Neural crest cell (in vitro differentiated cells): ENCODE measurements around the gene MTFR1L. TPM values are rescaled to one million over a fixed set of nuclear protein-coding genes. Genes with fewer than 3 reads are reported as not detected.
A peak's percentile ranks its signal among the peaks of the same experiment; 100 is the strongest.
"Not testable (repeated sequence)": the region's sequence is repeated elsewhere in the genome, so short reads cannot be mapped to it uniquely, and the experiment has no call there.

ENCODE experiments used
- DNase-seq: peaks from one replicate; pipeline ENCODE4 v3.0.0; 2021; ENCODE audit warnings: low read depth, mixed read lengths, low spot score
- H3K27ac Mint-ChIP-seq: one replicate; pipeline ENCODE4 v1.8.0; 2021; ENCODE audit warnings: mild to moderate bottlenecking, mixed read lengths; ENCODE audit not compliant: unreplicated experiment
- H3K27me3 Mint-ChIP-seq: 2 replicates; pipeline ENCODE4 v1.8.0; 2021; ENCODE audit warnings: low read depth, mild to moderate bottlenecking, mixed read lengths
- H3K36me3 Mint-ChIP-seq: 2 replicates; pipeline ENCODE4 v1.8.0; 2021; ENCODE audit warnings: low read depth, mild to moderate bottlenecking, mixed read lengths
- H3K4me1 Mint-ChIP-seq: 2 replicates; pipeline ENCODE4 v1.8.0; 2021; ENCODE audit warnings: mixed read lengths
- H3K4me3 Mint-ChIP-seq: one replicate; pipeline ENCODE4 v1.8.0; 2021; ENCODE audit warnings: mild to moderate bottlenecking, mixed read lengths
- H3K9me3 Mint-ChIP-seq: 2 replicates; pipeline ENCODE4 v1.8.0; 2021; ENCODE audit warnings: mixed read lengths
- CTCF ChIP-seq: fragments of 200-600 bp; sonication (generic); conservative IDR thresholded peaks from 2 replicates; pipeline ENCODE4 v1.5.0; 2021; ENCODE audit warnings: antibody characterized with exemption, mild to moderate bottlenecking
- total RNA-seq: library from RNA; stranded (reverse); gene quantifications from 2 replicates; pipeline ENCODE4 v1.2.1, GENCODE V29; 2021

The MTFR1L gene
- total RNA-seq, 1 donor from 2014 or later: 68.6 TPM

- DNase-seq: no peak
- Mint-ChIP-seq H3K27me3 (no peaks in the 10 kb centered on the region), H3K4me3 (no peak overlapping the region), H3K27ac (no peak overlapping the region), H3K36me3 (peaks cover 6% of the 10 kb centered on the region), H3K9me3 (no peaks in the 10 kb centered on the region), H3K4me1 (no peaks in the 10 kb centered on the region)
- TF ChIP-seq CTCF: no peak
These were observed 15.1 kb downstream of the MTFR1L start for GRCh38 chr1:25834894-25835293.

GRCh38 chr1:25836695-25837094 is 16.9 kb downstream of the MTFR1L start:
- Mint-ChIP-seq H3K4me3 (no peak overlapping the region), H3K4me1 (no peaks in the 10 kb centered on the region), H3K36me3 (peaks cover 4% of the 10 kb centered on the region), H3K27me3 (no peaks in the 10 kb centered on the region), H3K27ac (no peak overlapping the region), H3K9me3 (no peaks in the 10 kb centered on the region)
- no peak for TF ChIP-seq CTCF
- DNase-seq: no peak

GRCh38 chr1:25837262-25837875 is 17.6 kb downstream of the MTFR1L start:
- H3K27ac Mint-ChIP-seq: no peak overlapping the region
- H3K36me3 Mint-ChIP-seq: peaks cover 4% of the 10 kb centered on the region
- peak; percentile 66 for TF ChIP-seq CTCF
- H3K27me3 Mint-ChIP-seq: no peaks in the 10 kb centered on the region
- H3K4me3 Mint-ChIP-seq: no peak overlapping the region
- H3K9me3 Mint-ChIP-seq: no peaks in the 10 kb centered on the region
- DNase-seq: no peak
- H3K4me1 Mint-ChIP-seq: no peaks in the 10 kb centered on the region

- not testable (repeated sequence) for DNase-seq, H3K4me1 Mint-ChIP-seq, H3K4me3 Mint-ChIP-seq, H3K27ac Mint-ChIP-seq, H3K9me3 Mint-ChIP-seq, H3K36me3 Mint-ChIP-seq, H3K27me3 Mint-ChIP-seq
These were observed 20.1 kb downstream of the MTFR1L start for GRCh38 chr1:25839808-25840207.

GRCh38 chr1:25843483-25843882 is 23.7 kb downstream of the MTFR1L start:
- no peaks in the 10 kb centered on the region for H3K36me3 Mint-ChIP-seq
- H3K4me3 Mint-ChIP-seq: no peak overlapping the region
- peaks cover 25% of the 10 kb centered on the region for H3K4me1 Mint-ChIP-seq
- no peaks in the 10 kb centered on the region for H3K9me3 Mint-ChIP-seq
- no peak overlapping the region for H3K27ac Mint-ChIP-seq
- no peak for DNase-seq
- no peak for TF ChIP-seq CTCF
- no peaks in the 10 kb centered on the region for H3K27me3 Mint-ChIP-seq

- TF ChIP-seq CTCF: no peak
- H3K36me3 Mint-ChIP-seq: no peaks in the 10 kb centered on the region
- no peak overlapping the region for H3K4me3 Mint-ChIP-seq
- DNase-seq: no peak
- H3K9me3 Mint-ChIP-seq: no peaks in the 10 kb centered on the region
- peaks cover 32% of the 10 kb centered on the region for H3K4me1 Mint-ChIP-seq
- H3K27ac Mint-ChIP-seq: peak overlapping the region; percentile 13
- no peaks in the 10 kb centered on the region for H3K27me3 Mint-ChIP-seq
These were observed 25.0 kb downstream of the MTFR1L start for GRCh38 chr1:25844536-25845337.
